ENCODE results near the gene GSTM4. TPM values are rescaled to one million over a fixed set of nuclear protein-coding genes. Genes with fewer than 3 reads are reported as not detected.

Gene GSTM4
- total RNA-seq (10 to 100 TPM; 12.6 to 14.2 TPM), polyA plus RNA-seq (10 to 100 TPM in 1 of 2 donors, 1 to 10 TPM in 1; 1.7 to 10.4 TPM)

GRCh38 chr1:109655615-109656519, at the start of gene GSTM4:
TSS of gene GSTM4 (plus strand) at chr1:109656099. CDS start at chr1:109656390, 291 bp downstream.
- POLR2A ChIA-PET (ENCODE audit: partially characterized antibody): interaction anchor here (0.9 to 1.9 kb wide), 5 partner anchors 16 to 329 kb away, joined by 3 to 10 read pairs (median 4); partner anchors contain the start of genes AHCYL1, AMPD2, GNAI3 and GNAT2

GRCh38 chr1:109609881-109610280, 46.0 kb upstream of the GSTM4 start:
- no peaks in the 10 kb centered on the region for H3K4me1 ChIP-seq (ENCODE audit: insufficient read depth, low read length)
- ChIA-PET POLR2A (ENCODE audit: partially characterized antibody) (interaction anchor here (1.6 kb wide), 1 partner anchor 61 kb away, joined by 4 read pairs; the partner anchor contains the start of gene GNAI3), CTCF (ENCODE audit: partially characterized antibody) (no interaction called here)
- Mint-ChIP-seq H3K9me3 (no peaks in the 10 kb centered on the region), H3K36me3 (no peaks in the 10 kb centered on the region), H3K4me3 (no peak overlapping the region), H3K27ac (no peak overlapping the region), H3K27me3 (no peaks in the 10 kb centered on the region), H3K4me1 (peaks cover 0 to 4% (median 0%) of the 10 kb centered on the region in 4 donors)
- no peak overlapping the region for H3K4me3 ChIP-seq (ENCODE audit: low read length in 2 of 2)
- H3K9me3 ChIP-seq (ENCODE audit: control insufficient read depth in 1 of 2, low read length in 2 of 2): no peaks in the 10 kb centered on the region
- H3K36me3 ChIP-seq (ENCODE audit: insufficient read depth, low read length): no peaks in the 10 kb centered on the region
- intact Hi-C loops (cut with micrococcal nuclease): no loop called here
- H3K27me3 ChIP-seq (ENCODE audit: insufficient read depth, low read length): no peaks in the 10 kb centered on the region
- no peak for DNase-seq
- H3K27ac ChIP-seq (ENCODE audit: low read depth, low read length): no peak overlapping the region

More at GRCh38 chr1:109655615-109656519, at the start of gene GSTM4:
- Histone ChIP-seq H3K27me3 (ENCODE audit: insufficient read depth, low read length) (peaks cover 4% of the 10 kb centered on the region), H3K36me3 (ENCODE audit: insufficient read depth, low read length) (no peaks in the 10 kb centered on the region), H3K4me3 (ENCODE audit: low read length in 2 of 2) (peak within 1 kb of the TSS; percentile 49 to 70), H3K27ac (ENCODE audit: low read depth, low read length) (peak within 1 kb of the TSS; percentile 52), H3K9me3 (ENCODE audit: control insufficient read depth in 1 of 2, low read length in 2 of 2) (no peaks in the 10 kb centered on the region), H3K4me1 (ENCODE audit: insufficient read depth, low read length) (peaks cover 12% of the 10 kb centered on the region)
- peaks cover 1 to 7% of the 10 kb centered on the region in 2 donors for H3K27me3 Mint-ChIP-seq
- peak within 1 kb of the TSS; percentile 72 to 95 (median 89) for H3K27ac Mint-ChIP-seq
- CTCF ChIA-PET (ENCODE audit: partially characterized antibody): interaction anchor here (0.9 to 2.4 kb wide), 9 partner anchors 10 to 374 kb away, joined by 3 to 18 read pairs (median 7); partner anchors contain the start of gene AHCYL1
- peaks cover 7 to 25% (median 15%) of the 10 kb centered on the region in 4 donors for H3K4me1 Mint-ChIP-seq
- H3K4me3 Mint-ChIP-seq: peak within 1 kb of the TSS; percentile 89 to 98 (median 94)
- peak; percentile 19 to 60 (median 42) for DNase-seq
- H3K9me3 Mint-ChIP-seq: no peaks in the 10 kb centered on the region
- peaks cover 0 to 9% of the 10 kb centered on the region in 2 donors for H3K36me3 Mint-ChIP-seq
- intact Hi-C loops (cut with micrococcal nuclease): loop anchor here (5.0 kb wide), 1 partner anchor 326 kb away; the partner anchor contains the start of gene AHCYL1

GRCh38 chr1:109610609-109611307, 45.1 kb upstream of the GSTM4 start:
- CTCF ChIA-PET (ENCODE audit: partially characterized antibody): interaction anchor here (0.7 to 2.1 kb wide), 5 partner anchors 29 to 141 kb away, joined by 3 to 11 read pairs (median 3); no protein-coding TSS in a partner anchor

GRCh38 chr1:109611308-109611990, 44.5 kb upstream of the GSTM4 start:
- no peaks in the 10 kb centered on the region for H3K36me3 Mint-ChIP-seq
- H3K4me1 Mint-ChIP-seq: peaks cover 9 to 13% (median 9%) of the 10 kb centered on the region in 4 donors
- no peaks in the 10 kb centered on the region for H3K27me3 Mint-ChIP-seq
- H3K4me3 ChIP-seq (ENCODE audit: low read length in 2 of 2): no peak overlapping the region
- peak overlapping the region in 1 of 8 donors; percentile 68 for H3K4me3 Mint-ChIP-seq
- ChIA-PET CTCF (ENCODE audit: partially characterized antibody) (interaction anchor here (0.7 to 2.7 kb wide), 7 partner anchors 19 to 142 kb away, joined by 3 to 11 read pairs (median 3); partner anchors contain the start of gene GNAI3), POLR2A (ENCODE audit: partially characterized antibody) (interaction anchor here (0.6 to 2.0 kb wide), 3 partner anchors 9 to 64 kb away, joined by 3 to 4 read pairs (median 4); partner anchors contain the start of gene GNAI3)
- intact Hi-C loops (cut with micrococcal nuclease): no loop called here
- no peak overlapping the region for H3K27ac ChIP-seq (ENCODE audit: low read depth, low read length)
- H3K27me3 ChIP-seq (ENCODE audit: insufficient read depth, low read length): no peaks in the 10 kb centered on the region
- H3K36me3 ChIP-seq (ENCODE audit: insufficient read depth, low read length): no peaks in the 10 kb centered on the region
- H3K9me3 Mint-ChIP-seq: no peaks in the 10 kb centered on the region
- DNase-seq: no peak
- H3K9me3 ChIP-seq (ENCODE audit: control insufficient read depth in 1 of 2, low read length in 2 of 2): no peaks in the 10 kb centered on the region
- peaks cover 11% of the 10 kb centered on the region for H3K4me1 ChIP-seq (ENCODE audit: insufficient read depth, low read length)
- peak overlapping the region in 1 of 7 donors; percentile 13 for H3K27ac Mint-ChIP-seq

More at GRCh38 chr1:109610609-109611307, 45.1 kb upstream of the GSTM4 start:
- H3K9me3 Mint-ChIP-seq: no peaks in the 10 kb centered on the region
- H3K27ac Mint-ChIP-seq: peak overlapping the region in 3 of 7 donors; percentile 32 to 80 (median 57)
- H3K27me3 ChIP-seq (ENCODE audit: insufficient read depth, low read length): no peaks in the 10 kb centered on the region
- no peak overlapping the region for H3K27ac ChIP-seq (ENCODE audit: low read depth, low read length)
- no peaks in the 10 kb centered on the region for H3K36me3 Mint-ChIP-seq
- DNase-seq: no peak
- peaks cover 4% of the 10 kb centered on the region for H3K4me1 ChIP-seq (ENCODE audit: insufficient read depth, low read length)
- H3K27me3 Mint-ChIP-seq: no peaks in the 10 kb centered on the region
- peaks cover 2 to 6% (median 2%) of the 10 kb centered on the region in 4 donors for H3K4me1 Mint-ChIP-seq
- intact Hi-C loops (cut with micrococcal nuclease): no loop called here
- no peak overlapping the region for H3K4me3 ChIP-seq (ENCODE audit: low read length in 2 of 2)
- H3K4me3 Mint-ChIP-seq: no peak overlapping the region
- H3K36me3 ChIP-seq (ENCODE audit: insufficient read depth, low read length): no peaks in the 10 kb centered on the region
- POLR2A ChIA-PET (ENCODE audit: partially characterized antibody): interaction anchor here (1.0 to 2.0 kb wide), 2 partner anchors 10 to 63 kb away, joined by 3 to 4 read pairs; partner anchors contain the start of gene GNAI3
- no peaks in the 10 kb centered on the region for H3K9me3 ChIP-seq (ENCODE audit: control insufficient read depth in 1 of 2, low read length in 2 of 2)

- POLR2A ChIA-PET (ENCODE audit: partially characterized antibody): interaction anchor here (0.5 to 3.9 kb wide), 3 partner anchors 13 to 742 kb away, joined by 3 to 18 read pairs (median 3); partner anchors contain the start of gene GNAI3
- Mint-ChIP-seq H3K4me1 (peaks cover 19 to 28% (median 23%) of the 10 kb centered on the region in 4 donors), H3K27ac (peak overlapping the region in 1 of 7 donors; percentile 38), H3K27me3 (no peaks in the 10 kb centered on the region), H3K9me3 (no peaks in the 10 kb centered on the region), H3K36me3 (no peaks in the 10 kb centered on the region), H3K4me3 (no peak overlapping the region)
- H3K4me3 ChIP-seq (ENCODE audit: low read length in 2 of 2): no peak overlapping the region
- CTCF ChIA-PET (ENCODE audit: partially characterized antibody): interaction anchor here (0.7 to 2.7 kb wide), 4 partner anchors 12 to 27 kb away, joined by 3 to 12 read pairs (median 6); no protein-coding TSS in a partner anchor
- no peaks in the 10 kb centered on the region for H3K9me3 ChIP-seq (ENCODE audit: control insufficient read depth in 1 of 2, low read length in 2 of 2)
- H3K36me3 ChIP-seq (ENCODE audit: insufficient read depth, low read length): no peaks in the 10 kb centered on the region
- no peak overlapping the region for H3K27ac ChIP-seq (ENCODE audit: low read depth, low read length)
- H3K27me3 ChIP-seq (ENCODE audit: insufficient read depth, low read length): no peaks in the 10 kb centered on the region
- no peak for DNase-seq
- intact Hi-C loops (cut with micrococcal nuclease): no loop called here
- H3K4me1 ChIP-seq (ENCODE audit: insufficient read depth, low read length): peaks cover 27% of the 10 kb centered on the region
These were observed 42.3 kb upstream of the GSTM4 start for GRCh38 chr1:109613361-109614147.
